Stimulated activated CD8-positive, alpha-beta memory T cell treated with anti-CD3 and anti-CD28 coated beads, Interleukin-7, amount 100 ng/mL, for 48 hours (primary cell): Measurements from ENCODE around the gene RBM12.
A peak's percentile ranks its signal among the peaks of the same experiment; 100 is the strongest.

Experiments
- DNase-seq, 2 donors: peaks; one replicate each; pipeline ENCODE4 v3.0.0-alpha.2; 2020; ENCODE audit warnings: low read depth in 1 of 2; ENCODE audit errors: extremely low read depth in 1 of 2

The RBM12 gene

DNA sequence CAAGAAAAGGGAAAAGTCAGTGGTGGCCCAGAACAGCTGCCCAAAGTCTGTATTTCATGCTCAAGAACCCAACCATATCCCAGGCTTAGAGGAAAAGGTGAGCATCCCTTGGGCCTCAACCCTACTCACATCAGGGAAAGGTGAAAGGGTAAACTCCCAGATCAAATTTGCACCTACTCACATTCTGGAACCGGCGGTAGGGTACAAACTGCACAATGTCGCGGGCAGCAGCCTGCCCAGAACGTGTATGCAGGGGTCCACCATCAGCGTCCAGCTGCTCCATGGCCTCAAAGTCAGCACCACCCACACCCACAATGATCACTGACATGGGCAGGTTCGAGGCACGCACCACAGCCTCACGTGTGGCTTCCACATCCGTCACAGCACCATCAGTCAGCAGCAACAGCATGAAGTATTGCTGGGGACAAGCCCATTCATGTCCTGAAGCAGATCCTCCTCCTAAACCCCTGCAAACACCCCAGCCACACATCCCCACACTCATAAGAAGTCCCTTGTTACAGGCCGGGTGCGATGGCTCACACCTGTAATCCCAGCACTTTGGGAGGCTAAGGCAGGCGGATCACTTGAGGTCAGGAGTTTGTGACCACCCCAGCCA is 38.2 kb downstream of the RBM12 start:
- DNase-seq, result no peak

DNA sequence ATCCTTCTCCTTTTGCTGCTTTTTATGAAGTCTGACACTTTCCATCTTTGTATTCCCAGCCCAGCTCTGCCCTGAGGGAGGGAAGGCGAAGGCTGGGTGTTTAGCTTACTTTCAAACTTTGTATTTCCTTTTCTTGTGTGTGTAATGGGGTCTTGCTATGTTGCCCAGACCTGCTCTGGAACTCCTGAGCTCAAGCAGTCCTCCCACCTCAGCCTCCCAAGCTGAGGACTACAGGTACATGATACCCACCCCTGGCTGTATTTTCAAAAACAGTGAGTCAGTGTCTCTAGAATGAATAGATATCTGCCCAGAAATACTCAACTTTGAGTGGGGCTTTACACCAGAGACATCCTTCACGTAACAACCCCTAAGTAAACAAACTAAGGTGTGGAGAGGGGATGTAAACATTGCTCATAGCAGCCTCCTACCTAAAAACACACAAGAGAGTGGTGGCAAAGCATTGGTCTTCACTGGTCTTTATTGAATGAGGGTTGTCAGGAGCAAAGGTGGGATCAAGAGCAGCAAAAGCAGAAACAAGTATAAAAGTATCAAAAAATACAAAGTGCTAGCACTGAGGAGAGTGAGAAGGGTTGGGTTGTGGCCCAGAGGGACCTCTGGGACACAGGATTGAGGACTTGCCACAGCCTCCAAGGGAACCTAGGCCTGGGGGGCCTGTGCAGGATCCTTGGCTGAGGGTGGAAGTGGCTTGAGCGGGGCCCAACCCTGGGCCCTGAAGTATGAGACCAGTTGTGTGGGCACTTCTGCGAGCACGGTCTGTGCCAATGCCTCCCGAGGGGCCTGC is 38.9 kb downstream of the RBM12 start:
- no peak for DNase-seq

DNA sequence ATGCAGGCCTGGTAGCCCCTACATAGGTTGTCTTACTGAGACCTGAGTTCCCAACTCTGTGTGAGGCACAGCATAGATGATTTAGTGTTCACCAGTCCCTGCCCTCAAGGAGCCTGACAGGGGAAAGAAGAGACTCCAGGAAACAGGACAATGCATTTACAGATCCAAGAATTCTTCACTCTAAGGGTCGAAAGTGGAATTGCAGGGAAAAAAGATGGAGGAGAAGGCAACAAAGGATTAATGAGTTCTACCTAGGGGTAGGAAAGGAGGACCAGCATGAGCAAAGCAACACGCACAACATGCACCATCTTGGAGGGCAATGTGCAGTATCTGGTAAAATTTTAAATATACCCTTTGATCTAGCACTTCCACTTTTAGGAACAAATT is 43.1 kb downstream of the RBM12 start:
- DNase-seq, result no peak

DNA sequence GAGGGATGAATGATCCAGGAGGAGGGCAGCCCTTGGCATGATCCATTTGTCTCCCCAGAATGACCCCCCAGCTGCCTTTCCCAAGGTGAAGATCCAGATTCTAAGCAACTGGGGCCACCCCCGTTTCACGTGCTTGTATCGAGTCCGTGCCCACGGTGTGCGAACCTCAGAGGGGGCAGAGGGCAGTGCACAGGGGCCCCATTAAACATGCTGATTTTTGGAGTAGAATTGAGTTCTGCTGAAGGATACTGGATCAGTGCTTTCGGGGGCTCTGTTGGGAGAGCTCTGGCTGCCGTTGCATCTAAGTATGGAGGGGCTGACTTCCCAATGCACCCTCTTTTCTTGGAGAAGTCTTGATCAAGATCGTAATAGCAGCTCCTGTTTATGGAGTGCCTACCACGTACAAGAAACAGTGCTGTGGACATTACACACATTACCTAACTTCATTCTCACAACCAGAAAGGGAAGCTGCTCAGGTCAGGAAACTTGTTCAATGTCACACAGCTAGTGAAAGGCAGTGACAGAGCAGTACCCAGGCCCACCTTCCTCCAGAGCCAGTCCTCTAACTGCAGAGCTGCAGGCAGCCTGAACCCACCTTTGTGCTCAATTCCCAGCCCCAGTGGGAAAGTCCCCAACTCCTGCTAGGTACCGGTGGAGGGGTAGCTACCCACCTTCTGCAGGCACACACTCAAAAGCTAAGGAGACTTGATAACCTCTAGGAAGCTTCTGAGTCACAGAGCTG is 43.7 kb downstream of the RBM12 start:
- DNase-seq, result no peak

DNA sequence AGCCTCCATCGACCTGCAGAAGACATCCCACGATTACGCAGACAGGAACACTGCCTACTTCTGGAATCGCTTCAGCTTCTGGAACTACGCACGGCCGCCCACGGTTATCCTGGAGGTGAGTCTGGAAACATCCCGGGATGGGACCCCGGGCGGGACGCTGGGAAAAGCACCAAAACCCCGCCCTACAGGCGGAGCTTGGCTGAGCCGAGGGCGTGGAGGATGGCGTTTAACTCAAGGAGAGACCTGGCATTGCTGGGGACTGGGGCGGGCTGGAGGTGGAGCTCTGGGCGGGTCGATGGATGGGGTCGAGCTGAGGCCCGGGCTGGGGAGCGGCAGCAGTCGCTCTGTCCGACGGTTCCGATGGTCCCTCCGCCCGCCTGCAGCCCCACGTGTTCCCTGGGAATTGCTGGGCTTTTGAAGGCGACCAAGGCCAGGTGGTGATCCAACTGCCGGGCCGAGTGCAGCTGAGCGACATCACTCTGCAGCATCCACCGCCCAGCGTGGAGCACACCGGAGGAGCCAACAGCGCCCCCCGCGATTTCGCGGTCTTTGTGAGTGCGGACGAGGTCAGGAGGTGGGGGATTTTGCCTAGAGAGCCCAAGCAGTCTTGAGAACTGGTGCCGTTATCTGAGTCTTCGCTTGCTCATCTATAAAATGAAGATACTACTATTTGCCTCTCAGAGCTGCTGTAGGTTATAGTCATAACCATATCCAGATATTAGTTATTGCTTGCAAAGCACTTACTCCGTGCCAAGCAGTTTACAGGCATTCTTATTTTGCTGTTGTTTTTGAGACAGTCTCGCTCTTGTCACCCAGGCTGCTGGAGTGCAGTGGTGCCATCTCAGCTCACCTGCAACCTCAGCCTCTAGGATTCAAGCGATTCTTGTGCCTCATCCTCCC is 45.3 kb downstream of the RBM12 start:
- peak; percentile 53 to 74 for DNase-seq

DNA sequence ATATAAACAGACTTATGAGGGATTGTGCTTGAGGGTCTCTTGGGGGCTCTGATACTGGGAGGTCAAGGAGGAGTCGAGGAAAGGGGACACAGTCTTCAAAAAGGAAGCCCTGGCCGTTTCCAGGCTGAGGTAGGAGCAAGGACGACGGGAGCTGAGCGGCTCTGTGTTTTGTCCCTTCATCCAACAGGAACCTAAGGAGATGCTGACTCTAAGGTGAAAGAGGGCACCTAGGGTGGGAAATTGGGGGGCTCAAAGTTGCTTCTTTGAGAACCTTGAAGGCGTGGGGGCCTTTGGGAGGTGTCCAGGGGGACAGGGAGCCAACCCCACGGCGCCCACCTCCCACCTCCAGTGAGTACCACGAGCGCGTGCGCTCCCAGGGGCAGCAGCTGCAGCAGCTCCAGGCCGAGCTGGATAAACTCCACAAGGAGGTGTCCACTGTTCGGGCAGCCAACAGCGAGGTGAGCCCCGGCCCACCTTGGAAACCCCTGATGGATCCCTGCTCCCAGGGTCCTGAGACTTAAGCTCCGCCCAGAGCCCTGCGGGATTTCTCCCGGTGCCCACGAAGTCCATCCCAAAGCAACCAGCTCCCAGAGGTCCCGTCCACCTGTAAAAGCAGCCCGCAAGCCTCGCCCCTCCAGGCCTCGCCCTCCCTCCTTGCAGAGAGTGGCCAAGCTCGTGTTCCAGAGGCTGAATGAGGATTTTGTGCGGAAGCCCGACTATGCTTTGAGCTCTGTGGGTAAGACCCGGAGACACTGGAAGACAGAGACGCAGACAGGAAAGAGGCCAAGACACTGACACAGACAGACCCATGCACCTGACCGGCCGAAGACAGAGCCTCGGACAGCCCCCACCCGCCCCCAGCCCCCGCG is 46.2 kb downstream of the RBM12 start:
- no peak for DNase-seq

DNA sequence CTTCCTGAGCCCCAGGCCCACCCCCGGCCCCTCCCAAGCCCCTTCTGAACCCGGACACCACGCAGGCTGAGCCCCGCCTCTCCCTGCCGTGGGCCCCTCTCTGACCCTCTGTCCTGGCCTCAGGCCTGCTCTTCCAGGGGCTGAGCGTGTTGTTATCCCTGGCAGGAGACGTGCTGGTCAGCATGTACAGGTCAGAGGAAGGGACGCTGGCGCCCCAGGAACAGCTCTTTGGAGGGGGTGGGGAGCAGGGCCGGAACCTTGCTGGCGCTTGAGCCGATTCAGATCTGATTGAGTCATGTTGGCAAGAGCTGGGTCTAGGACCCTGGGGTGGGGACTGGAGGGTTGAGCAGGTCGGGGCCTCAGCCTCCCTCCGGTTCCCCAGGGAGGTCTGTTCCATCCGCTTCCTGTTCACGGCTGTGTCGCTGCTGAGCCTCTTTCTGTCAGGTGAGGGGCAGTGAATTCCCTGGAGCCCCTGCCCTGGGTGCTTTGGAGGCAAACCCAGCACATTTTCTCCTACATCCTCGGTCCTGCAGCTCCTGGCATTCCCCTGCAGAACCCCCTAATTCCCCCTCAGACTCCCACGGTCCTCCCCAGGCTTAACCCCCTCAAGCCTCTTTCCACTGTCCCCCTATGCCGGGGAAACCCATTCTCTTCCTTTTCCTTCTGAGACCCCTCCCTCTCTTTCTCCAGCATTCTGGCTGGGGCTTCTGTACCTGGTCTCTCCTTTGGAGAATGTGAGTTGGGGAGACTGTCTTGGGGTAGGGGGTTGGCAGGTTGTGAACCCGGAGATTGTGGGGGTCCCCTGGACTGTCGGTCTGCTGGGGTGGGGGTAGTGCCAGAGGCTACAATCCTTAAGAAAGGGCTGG is 47.1 kb downstream of the RBM12 start:
- peak in 1 of 2 donors; percentile 42 for DNase-seq

DNA sequence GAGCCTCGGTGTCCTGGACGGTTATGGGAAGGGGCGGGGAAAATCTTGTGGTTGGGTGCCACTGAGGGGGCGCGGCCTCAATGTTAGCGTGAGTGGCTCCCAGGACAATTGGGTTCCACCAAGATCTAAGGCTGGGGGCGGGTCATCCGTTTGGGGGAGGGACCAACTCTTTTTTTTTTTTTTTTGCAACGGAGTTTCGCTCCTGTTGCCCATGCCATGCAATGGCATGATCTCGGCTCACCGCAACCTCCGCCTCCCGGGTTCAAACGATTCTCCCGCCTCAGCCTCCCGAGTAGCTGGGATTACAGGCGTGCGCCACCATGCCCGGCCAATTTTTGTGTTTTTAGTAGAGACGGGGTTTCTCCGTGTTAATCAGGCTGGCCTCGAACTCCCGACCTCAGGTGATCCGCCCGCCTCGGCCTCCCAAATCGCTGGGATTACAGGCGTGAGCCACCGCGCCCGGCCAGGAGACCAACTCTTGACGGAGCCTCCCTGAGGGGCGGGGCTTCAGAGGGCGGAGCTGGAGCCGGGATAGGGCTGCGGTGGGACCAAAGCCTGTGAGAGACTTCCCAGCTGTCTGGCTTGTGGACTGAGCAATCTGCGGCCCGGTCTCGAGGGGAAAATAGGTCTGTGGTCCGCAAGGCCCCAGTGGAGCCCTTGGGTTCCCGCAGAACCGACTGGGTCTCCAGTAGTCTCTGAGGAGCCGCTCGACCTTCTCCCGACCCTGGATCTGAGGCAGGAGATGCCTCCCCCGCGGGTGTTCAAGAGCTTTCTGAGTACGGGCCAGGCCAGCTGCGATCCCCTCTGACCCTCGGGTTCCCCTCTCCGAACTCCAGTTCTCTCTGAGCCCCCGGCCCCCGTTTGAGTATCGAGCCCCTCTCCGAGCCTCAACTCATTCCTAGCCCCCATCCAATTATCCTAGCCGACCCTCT is 48.0 kb downstream of the RBM12 start:
- DNase-seq, result peak in 1 of 2 donors; percentile 100

DNA sequence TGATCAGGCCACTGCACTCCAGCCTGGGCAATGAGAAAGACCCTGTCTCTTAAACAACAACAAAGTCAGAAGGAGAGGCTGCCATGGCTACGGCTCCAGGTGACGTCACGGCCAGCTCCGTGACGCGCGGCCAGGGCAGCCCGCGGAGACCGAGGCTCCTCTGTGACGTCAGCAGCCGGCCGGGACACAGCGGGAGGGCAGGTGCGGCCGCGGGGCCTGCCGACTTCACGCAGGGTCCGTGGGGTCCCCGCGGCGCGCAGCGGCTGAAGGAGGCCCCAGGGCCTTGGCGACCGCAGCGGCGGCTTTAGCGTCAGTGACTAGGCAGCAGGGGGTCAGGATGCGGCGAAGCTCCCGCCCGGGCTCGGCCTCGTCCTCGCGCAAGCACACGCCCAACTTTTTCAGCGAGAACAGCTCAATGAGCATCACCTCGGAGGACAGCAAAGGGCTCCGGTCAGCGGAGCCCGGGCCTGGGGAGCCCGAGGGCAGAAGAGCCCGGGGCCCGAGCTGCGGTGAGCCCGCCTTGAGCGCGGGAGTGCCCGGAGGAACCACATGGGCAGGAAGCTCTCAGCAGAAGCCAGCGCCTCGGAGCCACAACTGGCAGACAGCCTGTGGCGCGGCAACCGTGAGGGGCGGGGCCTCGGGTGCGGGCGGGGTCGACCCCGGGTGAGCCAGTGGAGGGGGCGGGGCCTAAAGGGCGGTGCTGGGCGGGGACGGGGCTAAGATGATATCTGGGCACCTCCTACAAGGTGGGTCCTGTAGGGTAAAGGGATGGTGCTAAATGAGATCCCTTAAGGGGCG is 48.8 kb downstream of the RBM12 start, which contains the start of gene SPAG4:
Gene SPAG4 (plus strand): TSS at position 163 of the 798 bp plus-strand sequence. CDS start 175 bp downstream, at position 338.
- DNase-seq, result peak; percentile 55 to 99

DNA sequence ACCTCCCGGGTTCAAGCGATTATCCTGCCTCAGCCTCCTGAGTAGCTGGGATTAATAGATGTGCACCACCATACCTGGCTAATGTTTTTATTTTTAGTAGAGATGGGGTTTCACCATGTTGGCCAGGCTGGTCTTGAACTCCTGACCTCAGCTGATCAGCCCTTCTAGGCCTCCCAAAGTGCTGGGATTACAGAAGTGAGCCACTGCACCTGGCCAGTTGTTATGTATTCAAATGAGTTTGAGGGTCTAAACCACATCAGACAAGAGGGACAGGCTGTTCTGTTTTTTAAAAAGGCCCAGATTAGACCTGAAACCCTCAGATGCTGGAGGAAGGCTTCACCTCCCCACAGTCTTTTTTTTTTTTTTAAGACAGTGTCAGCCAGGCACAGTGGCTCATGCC is 53.2 kb downstream of the RBM12 start:
- no peak for DNase-seq

DNA sequence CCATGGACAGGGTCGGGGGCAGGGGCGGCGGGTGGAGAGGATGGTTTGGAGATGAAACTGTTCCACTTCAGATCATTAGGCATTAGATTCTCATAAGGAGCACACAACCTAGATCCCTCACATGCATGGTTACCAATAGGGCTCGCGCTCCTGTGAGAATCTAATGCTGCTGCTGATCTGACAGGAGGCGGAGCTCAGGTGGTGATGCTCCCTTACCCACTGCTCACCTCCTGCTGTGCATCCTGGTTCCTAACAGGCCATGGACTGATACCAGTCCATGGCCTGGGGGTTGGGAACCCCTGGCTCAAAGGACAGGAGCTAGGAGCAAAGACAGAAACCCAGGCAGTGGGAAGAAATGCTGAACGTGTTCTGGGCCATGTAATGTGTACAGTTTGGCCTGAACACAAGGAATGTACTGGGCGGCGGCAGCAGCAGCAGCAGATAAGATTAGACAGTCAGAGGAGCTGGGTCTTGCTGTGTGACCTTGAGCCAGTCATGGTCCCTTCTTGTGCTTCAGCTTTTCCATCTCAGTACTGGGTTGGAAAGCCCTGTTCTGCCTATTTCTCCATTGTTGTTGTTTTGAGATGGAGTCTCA is 53.8 kb downstream of the RBM12 start:
- DNase-seq, result no peak

DNA sequence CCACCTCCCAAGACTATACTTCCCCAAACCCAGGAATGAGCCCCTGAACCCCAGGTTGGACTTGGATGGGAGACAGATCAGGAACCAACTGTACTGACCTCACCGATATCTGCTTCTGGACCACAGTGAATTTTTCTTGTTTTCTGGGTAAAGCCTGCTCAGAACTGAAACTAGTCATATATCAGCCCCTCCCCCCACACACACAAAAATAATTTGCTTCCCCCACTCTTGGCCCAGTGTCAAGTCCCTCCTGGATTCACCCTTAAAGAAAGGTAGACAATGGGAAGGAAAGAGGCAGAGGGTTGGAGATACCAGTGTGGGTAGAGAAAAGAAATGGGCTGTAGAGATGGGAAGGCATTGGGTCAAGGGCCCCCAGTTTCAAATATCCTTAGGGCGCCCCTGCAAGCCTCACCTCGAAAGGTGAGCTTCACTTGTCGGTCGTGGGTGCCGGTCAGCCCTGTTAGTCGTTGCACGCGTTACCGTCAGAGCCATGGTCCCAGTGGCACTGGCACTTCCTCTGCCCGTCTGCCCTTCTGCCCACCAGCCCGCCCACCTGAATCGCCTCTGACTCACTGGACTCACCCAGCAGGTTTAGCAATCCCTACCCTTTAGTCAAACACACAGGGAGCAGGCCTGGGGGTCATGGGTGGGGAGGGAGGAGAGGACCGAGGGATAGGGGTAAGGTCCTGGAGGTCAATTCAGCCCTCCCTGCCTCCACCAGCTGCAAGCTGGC is 57.5 kb downstream of the RBM12 start:
- DNase-seq, result no peak

DNA sequence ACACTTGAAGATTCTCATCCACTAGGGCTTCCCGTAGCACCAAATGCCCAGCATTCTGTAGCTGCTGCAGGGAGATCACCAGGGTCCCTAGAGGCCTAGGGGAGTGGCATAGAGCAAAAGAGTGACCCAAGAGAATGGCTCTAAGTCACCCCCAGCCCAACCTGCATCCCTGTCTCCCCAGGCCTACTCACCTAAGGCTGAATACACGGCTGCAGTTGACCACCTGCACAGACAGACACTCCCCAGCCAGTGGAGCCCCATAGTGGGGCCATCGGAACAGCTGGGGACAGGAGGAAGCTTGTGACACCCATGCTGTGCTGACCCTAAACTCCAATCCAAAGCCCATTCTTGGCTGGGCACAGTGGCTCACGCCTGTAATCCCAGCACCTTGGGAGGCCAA is 58.6 kb downstream of the RBM12 start:
- DNase-seq, result no peak

DNA sequence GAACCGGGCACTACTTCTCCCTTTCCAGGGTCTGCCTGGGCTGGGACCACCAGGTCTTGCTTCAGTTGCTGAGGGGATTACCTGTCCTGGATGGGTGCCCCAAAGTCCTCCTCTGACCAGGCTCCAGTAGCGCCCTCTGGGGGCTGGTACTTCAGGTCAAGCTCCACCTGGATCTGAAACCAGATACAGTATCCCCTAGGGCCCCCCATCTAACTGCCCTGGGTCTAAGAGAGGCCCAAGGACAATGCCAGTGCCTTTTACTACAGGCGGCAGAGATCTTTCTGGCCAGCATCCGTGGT is 60.3 kb downstream of the RBM12 start:
- DNase-seq, result no peak

DNA sequence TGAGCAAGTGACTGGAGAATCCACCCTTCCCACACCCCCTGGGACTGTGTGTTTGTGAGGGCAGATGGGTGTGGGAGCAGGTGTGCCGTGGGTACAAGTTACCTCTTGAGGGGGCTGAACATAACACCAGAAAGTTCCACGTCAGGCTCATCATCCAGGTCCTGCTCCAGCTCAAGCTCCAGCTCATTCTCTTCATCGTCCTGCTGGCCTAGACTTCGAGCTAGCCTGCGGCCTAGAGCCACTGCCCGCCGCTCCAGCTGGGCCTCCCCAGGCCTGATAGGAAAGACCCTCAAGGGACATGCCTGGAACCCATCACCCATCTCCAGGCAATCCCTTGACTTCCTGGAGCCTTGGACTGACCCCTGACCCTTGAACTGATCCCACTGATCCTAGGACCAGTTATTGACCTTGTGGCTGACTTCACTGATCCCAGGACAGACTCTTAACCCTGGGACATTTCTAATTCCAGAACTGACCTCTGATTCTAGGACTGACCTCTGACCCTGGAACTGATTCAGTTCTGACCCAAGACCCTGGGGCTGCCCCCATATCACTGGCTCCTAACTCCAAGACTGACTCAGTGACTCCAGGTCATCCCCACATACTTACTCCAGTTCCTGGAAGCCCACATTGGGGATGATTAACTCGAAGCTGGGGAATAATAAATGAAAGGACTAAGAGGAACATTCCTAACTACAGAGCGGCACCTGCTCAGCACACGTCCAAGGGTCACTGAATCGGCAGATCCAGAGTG is 60.8 kb downstream of the RBM12 start:
- no peak for DNase-seq
